CD4-positive, alpha-beta T cell (primary cell): ENCODE results near the gene STARD5. TPM values are rescaled to one million over a fixed set of nuclear protein-coding genes. Genes with fewer than 3 reads are reported as not detected.

Experiments
- ATAC-seq: fragments of 200-7000 bp; cut with Tn5 transposase; one replicate; pipeline ENCODE4 v1.10.0; 2022; ENCODE audit warnings: mild to moderate bottlenecking; ENCODE audit not compliant: poor library complexity
- CTCF ChIA-PET: fragments of 350-600 bp; sonication (Branson Sonifier 250); formaldehyde crosslinking; loops from one replicate; lab custom pipeline; 2021; ENCODE audit warnings: antibody characterized with exemption, inconsistent platforms; lab: Charles Lee
- POLR2A ChIA-PET: fragments of 350-600 bp; sonication (Branson Sonifier 250); formaldehyde crosslinking; loops from one replicate; lab custom pipeline; 2021; ENCODE audit warnings: antibody characterized with exemption, inconsistent platforms; lab: Charles Lee
- DNase-seq, 14 experiments: peaks; one replicate each; pipeline ENCODE4 v3.0.0-alpha.2; 2013 to 2020; ENCODE audit warnings: mixed read lengths in 2 of 14
- H3K27ac ChIP-seq, 2 donors: one replicate each; pipeline versions ENCODE4 v1.5.1 to v1.7.0; 2013; ENCODE audit warnings: low read length in 2 of 2, low read depth in 1 of 2, mild to moderate bottlenecking in 1 of 2
- H3K27me3 ChIP-seq, 2 experiments: 1 replicate in 1 of 2; 2 replicates in 1 of 2; pipeline versions ENCODE4 v1.6.1 to v1.7.0; 2013; ENCODE audit warnings: low read length in 2 of 2, control low read depth in 1 of 2, mild to moderate bottlenecking in 1 of 2, moderate library complexity in 1 of 2; ENCODE audit not compliant: insufficient read depth in 2 of 2, control insufficient read depth in 1 of 2
- H3K36me3 ChIP-seq: one replicate; pipeline ENCODE4 v1.6.1; 2013; ENCODE audit warnings: low read length, control low read depth; ENCODE audit not compliant: insufficient read depth
- H3K4me1 ChIP-seq: one replicate; pipeline ENCODE4 v1.6.1; 2013; ENCODE audit warnings: low read length, control low read depth; ENCODE audit not compliant: insufficient read depth
- H3K4me3 ChIP-seq: one replicate; pipeline ENCODE4 v1.5.1; 2013; ENCODE audit warnings: mild to moderate bottlenecking, low read length, moderate library complexity
- H3K9me3 ChIP-seq, 2 experiments: 1 replicate in 1 of 2; 2 replicates in 1 of 2; pipeline versions ENCODE4 v1.6.1 to v1.7.0; 2013; ENCODE audit warnings: low read length in 2 of 2, mild to moderate bottlenecking in 2 of 2, control low read depth in 1 of 2, moderate library complexity in 1 of 2; ENCODE audit not compliant: control insufficient read depth in 1 of 2, insufficient read depth in 1 of 2
- H3K27ac Mint-ChIP-seq: one replicate; pipeline ENCODE4 v1.8.0; 2020; ENCODE audit warnings: mixed read lengths
- H3K27me3 Mint-ChIP-seq: one replicate; pipeline ENCODE4 v1.8.0; 2021; ENCODE audit warnings: mixed read lengths
- H3K36me3 Mint-ChIP-seq: one replicate; pipeline ENCODE4 v1.8.0; 2021; ENCODE audit warnings: low read depth, mixed read lengths
- H3K4me1 Mint-ChIP-seq: one replicate; pipeline ENCODE4 v1.8.0; 2021; ENCODE audit warnings: low read depth, mixed read lengths
- H3K4me3 Mint-ChIP-seq: one replicate; pipeline ENCODE4 v1.8.0; 2020; ENCODE audit warnings: mild to moderate bottlenecking, mixed read lengths
- H3K9me3 Mint-ChIP-seq: one replicate; pipeline ENCODE4 v1.8.0; 2020; ENCODE audit warnings: mixed read lengths
- intact Hi-C, 2 experiments: fragments of 100-400 bp; cut with DNase I in 1 of 2; cut with micrococcal nuclease in 1 of 2; formaldehyde crosslinking; loops; one replicate each; pipeline versions ENCODE4 v1.15.1 to v1.9.0; 2023 to 2025; cut with DNase I, micrococcal nuclease
- total RNA-seq, 174 experiments: library from RNA in 2 of 174; stranded (reverse) in 2 of 174; gene quantifications; one replicate each; pipeline ENCODE4 v1.2.3 and lab custom pipeline; 2021 to 2026
- TF ChIP-seq, protein P1 (sequence below): fragments of 200-600 bp; IDR thresholded peaks from one replicate; pipeline ENCODE4 v1.8.0; 2022; ENCODE audit warnings: antibody characterized with exemption, mild to moderate bottlenecking

Gene STARD5
- total RNA-seq, 2 experiments from 2014 or later, result 9.7 to 9.8 TPM

DNA sequence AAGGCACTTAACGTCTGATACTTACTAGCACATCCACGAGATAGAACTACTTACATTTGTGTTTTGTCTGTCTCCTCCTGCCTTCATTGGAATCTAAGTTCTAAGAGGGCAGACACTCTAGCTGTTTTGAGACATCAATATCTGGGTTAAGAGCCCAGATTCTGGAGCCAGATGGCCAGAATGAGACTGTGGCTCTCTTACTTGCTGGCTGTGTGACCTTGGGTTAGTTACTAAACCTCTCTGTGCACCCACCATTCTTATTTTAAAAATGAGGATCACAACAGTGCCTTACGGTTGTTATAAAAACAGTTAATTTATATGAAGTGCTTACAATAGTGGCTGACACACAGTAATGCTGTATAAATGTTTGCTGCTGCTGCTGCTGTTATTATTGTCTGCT is 7.7 kb downstream of the STARD5 start:
- TF ChIP-seq, protein P1, sequence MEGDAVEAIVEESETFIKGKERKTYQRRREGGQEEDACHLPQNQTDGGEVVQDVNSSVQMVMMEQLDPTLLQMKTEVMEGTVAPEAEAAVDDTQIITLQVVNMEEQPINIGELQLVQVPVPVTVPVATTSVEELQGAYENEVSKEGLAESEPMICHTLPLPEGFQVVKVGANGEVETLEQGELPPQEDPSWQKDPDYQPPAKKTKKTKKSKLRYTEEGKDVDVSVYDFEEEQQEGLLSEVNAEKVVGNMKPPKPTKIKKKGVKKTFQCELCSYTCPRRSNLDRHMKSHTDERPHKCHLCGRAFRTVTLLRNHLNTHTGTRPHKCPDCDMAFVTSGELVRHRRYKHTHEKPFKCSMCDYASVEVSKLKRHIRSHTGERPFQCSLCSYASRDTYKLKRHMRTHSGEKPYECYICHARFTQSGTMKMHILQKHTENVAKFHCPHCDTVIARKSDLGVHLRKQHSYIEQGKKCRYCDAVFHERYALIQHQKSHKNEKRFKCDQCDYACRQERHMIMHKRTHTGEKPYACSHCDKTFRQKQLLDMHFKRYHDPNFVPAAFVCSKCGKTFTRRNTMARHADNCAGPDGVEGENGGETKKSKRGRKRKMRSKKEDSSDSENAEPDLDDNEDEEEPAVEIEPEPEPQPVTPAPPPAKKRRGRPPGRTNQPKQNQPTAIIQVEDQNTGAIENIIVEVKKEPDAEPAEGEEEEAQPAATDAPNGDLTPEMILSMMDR, result no peak
- intact Hi-C loops, result no loop called here
- peaks cover 81% of the 10 kb centered on the region for H3K4me1 Mint-ChIP-seq
- H3K9me3 Mint-ChIP-seq, result no peaks in the 10 kb centered on the region
- peak overlapping the region in 1 of 2 donors; percentile 64 for H3K27ac ChIP-seq
- ChIA-PET POLR2A (interaction anchor here (0.7 to 2.4 kb wide), 2 partner anchors 20 to 25 kb away, joined by 5 to 11 read pairs; no protein-coding TSS in a partner anchor), CTCF (interaction anchor here (0.7 kb wide), 1 partner anchor 9 kb away, joined by 3 read pairs; no protein-coding TSS in a partner anchor)
- no peak for ATAC-seq
- no peak for DNase-seq
- H3K27me3 ChIP-seq, result no peaks in the 10 kb centered on the region
- peaks cover 53% of the 10 kb centered on the region for H3K36me3 ChIP-seq
- H3K36me3 Mint-ChIP-seq, result peaks cover 83% of the 10 kb centered on the region
- H3K27me3 Mint-ChIP-seq, result no peaks in the 10 kb centered on the region
- H3K4me3 ChIP-seq, result no peak overlapping the region
- peaks cover 56% of the 10 kb centered on the region for H3K4me1 ChIP-seq
- H3K9me3 ChIP-seq, result no peaks in the 10 kb centered on the region
- H3K4me3 Mint-ChIP-seq, result no peak overlapping the region
- H3K27ac Mint-ChIP-seq, result peak overlapping the region; percentile 92

GRCh38 chr15:81315452-81316175 is 8.3 kb downstream of the STARD5 start:
- intact Hi-C loops, result no loop called here
- H3K9me3 ChIP-seq, result no peaks in the 10 kb centered on the region
- TF ChIP-seq, protein P1, result no peak
- no peaks in the 10 kb centered on the region for H3K27me3 ChIP-seq
- H3K27ac ChIP-seq, result peak overlapping the region; percentile 39 to 64
- peaks cover 62% of the 10 kb centered on the region for H3K4me1 ChIP-seq
- no peak overlapping the region for H3K4me3 ChIP-seq
- Mint-ChIP-seq H3K9me3 (no peaks in the 10 kb centered on the region), H3K36me3 (peaks cover 89% of the 10 kb centered on the region), H3K4me1 (peaks cover 87% of the 10 kb centered on the region), H3K4me3 (no peak overlapping the region), H3K27me3 (no peaks in the 10 kb centered on the region), H3K27ac (peak overlapping the region; percentile 92)
- DNase-seq (peak in 1 of 14 experiments; percentile 49), ATAC-seq (peak; percentile 31)
- ChIA-PET CTCF (interaction anchor here (0.7 to 1.2 kb wide), 2 partner anchors 8 to 50 kb away, joined by 3 read pairs; no protein-coding TSS in a partner anchor), POLR2A (interaction anchor here (1.0 to 3.5 kb wide), 4 partner anchors 8 to 29 kb away, joined by 3 to 14 read pairs (median 5); partner anchors contain the start of gene STARD5)
- H3K36me3 ChIP-seq, result peaks cover 51% of the 10 kb centered on the region

- intact Hi-C loops, result no loop called here
- ATAC-seq (no peak), DNase-seq (no peak)
- Histone ChIP-seq H3K4me3 (no peak overlapping the region), H3K9me3 (no peaks in the 10 kb centered on the region), H3K36me3 (peaks cover 55% of the 10 kb centered on the region), H3K4me1 (peaks cover 68% of the 10 kb centered on the region), H3K27me3 (no peaks in the 10 kb centered on the region), H3K27ac (peak overlapping the region in 1 of 2 donors; percentile 64)
- H3K27ac Mint-ChIP-seq, result peak overlapping the region; percentile 92
- H3K9me3 Mint-ChIP-seq, result no peaks in the 10 kb centered on the region
- peaks cover 93% of the 10 kb centered on the region for H3K36me3 Mint-ChIP-seq
- peaks cover 91% of the 10 kb centered on the region for H3K4me1 Mint-ChIP-seq
- no peaks in the 10 kb centered on the region for H3K27me3 Mint-ChIP-seq
- TF ChIP-seq, protein P1, result no peak
- H3K4me3 Mint-ChIP-seq, result no peak overlapping the region
- ChIA-PET CTCF (interaction anchor here (1.2 kb wide), 1 partner anchor 48 kb away, joined by 3 read pairs; no protein-coding TSS in a partner anchor), POLR2A (interaction anchor here (1.2 to 3.5 kb wide), 6 partner anchors 10 to 28 kb away, joined by 3 to 14 read pairs (median 8); partner anchors contain the start of gene STARD5)
Measured at GRCh38 chr15:81314378-81314777, 9.6 kb downstream of the STARD5 start.
